Stimulated activated CD8-positive, alpha-beta memory T cell treated with anti-CD3 and anti-CD28 coated beads, Interleukin-15, amount 100 ng/mL, for 48 hours (primary cell): ENCODE data around the gene VWA5B1.

Experiments
- DNase-seq, 2 donors: peaks; one replicate each; pipeline ENCODE4 v3.0.0-alpha.2; 2020; ENCODE audit warnings: low read depth in 2 of 2

VWA5B1 gene

DNA sequence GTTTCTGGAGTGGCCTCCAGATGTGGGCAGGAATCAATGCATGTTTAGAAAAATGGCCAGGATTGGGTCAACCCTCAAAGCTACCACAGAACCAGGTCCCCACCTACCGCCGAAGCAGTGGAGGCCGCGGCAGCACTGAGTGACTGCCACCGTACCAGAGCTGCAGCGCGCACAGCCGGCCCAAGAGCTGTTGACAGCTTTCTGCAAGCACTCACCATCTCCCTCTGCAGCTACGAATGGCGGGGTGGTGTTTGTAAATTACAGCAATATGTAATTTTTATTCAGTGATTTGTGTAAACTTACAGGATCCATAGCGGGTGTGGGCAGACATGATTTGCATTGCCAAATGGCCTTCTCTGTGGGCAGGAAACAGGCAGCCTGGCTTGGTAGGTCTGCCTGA is 98.9 kb downstream of the VWA5B1 start:
- DNase-seq: no peak

DNA sequence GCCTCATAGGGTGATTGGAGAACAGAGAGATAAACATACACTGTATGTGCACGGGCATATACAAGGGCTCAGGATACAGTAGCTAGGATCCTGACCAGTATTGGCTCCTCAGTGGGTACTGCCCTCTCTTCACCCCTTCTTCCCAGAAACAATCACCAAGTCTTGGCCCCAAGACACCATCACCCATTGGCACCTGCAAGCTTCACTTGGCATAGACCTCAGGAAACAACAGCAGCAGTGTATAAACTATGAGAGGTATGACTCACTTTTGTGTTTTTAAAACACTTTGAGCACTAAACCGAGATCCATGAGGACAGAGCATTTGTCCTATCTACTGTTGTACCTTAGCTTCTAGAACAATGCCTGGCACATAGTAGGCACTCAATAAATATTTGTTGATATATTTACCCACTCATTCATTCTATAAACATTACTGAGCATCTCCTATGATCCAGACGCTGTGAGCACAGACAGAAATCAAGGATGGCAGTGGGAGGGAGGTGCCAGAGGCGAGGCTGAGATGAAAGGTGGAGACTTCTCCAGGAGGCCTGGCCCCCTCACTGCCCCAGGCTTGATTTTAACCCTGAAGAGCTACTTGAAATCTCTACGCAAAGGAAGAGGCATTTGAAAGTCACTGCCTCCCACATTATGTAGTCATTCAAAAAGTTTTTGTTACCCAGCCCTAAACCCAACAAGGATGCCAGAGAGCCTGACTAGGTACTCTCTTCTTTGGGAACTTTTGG is 100.1 kb downstream of the VWA5B1 start:
- DNase-seq: no peak

DNA sequence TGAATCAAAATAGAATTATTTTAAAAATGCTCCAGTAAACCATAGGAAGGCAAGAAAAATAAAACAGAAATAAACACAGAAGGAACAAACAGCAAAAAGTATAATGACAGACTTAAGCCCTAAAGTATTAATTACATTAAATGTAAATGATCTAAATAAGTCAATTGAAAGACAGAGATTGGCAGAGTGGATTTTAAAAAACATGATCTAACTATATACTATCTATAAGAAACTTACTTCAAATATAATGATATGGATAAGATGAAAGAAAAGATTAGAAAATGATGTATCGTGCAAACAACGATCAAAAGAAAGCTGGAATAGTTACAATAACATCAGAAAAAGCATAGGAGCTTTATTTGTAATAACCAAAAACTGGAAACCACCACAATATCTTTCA is 104.6 kb downstream of the VWA5B1 start:
- no peak for DNase-seq

DNA sequence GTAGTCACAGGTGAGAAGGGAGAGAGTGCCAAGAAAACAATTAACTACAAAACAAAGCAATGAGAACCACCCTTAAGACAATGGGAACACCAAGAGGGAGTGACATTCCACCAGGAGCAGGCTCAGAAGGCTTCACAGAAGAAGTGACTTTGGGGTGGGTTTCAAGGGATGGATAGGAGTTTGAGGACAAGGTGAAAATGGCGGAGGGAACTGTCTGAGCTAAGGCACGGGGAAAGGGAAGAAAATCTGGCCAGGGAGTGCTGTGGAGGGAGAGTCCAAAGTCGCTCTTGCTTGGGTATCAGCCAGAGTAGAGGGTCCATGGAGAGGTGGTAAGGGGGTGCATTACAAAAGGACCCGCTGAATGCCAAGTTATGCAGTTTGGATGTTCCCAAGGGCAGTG is 108.1 kb downstream of the VWA5B1 start:
- DNase-seq: no peak

DNA sequence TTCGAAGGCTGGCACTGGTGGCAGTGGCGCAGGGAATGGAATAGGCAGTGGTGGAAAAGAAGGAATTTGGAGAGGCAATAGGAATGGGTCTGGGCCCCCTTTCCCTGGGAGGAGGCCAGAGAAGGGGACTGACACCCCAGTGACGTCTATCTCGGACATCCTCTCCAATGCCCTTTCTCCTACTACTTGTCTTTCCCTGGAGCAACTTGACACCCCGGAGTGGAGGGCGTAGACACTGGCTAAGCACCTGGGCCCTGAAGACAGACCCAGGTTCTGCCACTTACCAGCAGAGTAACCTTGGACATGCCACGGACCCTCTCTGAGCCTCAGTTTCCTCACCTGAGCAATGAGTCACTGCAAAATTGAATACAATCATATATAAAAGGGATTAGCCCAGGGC is 108.5 kb downstream of the VWA5B1 start:
- DNase-seq: no peak

DNA sequence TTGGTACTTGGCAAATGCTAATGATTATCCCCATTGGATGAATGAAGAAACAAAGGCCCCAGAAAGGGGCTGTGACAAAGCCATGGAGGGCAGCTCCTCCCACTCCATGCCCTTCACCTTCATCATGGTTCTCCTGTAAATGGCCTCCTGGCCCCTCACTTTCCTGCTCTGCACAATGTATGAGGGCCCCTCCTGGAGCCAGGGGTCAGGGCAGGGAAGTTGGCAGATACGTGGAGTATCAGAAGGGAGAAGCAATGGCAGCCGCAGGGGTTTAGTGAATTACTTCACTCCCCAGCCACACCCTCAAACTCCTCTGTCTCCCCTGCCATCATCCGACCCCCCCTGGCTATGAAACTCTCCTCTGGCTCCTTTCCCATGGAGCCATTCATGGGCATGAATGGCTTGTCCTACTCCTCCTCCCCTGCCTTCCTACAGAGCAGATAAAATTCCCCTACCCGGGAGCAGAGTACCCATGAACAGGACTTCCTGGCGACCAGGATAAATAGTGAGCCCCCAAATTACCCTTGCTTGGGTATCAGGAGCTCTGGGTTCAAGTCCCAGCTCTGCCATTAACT is 109.0 kb downstream of the VWA5B1 start:
- no peak for DNase-seq

DNA sequence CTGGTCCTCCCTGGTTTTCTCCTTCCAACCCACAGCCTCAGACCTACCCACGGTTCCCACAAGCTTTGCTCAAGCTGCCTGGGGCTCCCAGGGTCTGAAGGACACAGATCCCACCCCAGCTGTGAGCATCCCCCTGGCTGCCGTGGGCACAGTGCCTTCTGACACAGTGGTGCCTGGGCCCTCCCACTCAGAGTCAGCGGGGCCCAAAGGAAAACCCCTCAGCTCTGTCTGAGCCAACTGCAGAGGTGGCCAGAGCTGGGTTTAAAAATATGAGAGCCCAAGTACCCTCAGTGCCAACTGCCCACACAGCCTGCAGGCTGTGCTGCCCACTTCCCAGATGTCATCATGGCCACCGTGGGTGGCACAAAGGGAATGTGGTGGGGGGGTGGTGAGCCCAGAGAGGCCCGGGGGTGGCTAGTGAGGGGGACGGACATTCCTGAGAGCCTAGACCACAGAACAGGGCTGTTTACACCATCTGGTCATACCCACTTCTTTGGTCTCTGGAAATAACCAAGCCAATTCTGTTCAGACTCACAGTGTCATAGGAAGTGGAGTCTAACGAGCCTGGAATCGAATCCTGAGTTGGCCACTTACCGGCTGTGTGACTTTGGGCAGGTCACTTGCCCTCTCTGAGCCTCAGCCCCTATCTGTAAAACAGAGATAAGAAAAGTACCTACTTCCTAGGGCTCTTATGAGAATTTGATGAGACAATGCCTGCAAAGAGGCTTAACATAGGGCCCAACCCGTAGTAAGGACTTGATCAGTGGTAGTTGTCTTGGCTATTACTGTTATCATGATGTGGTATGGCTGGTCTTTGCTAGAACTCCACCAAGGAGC is 109.9 kb downstream of the VWA5B1 start:
- no peak for DNase-seq

DNA sequence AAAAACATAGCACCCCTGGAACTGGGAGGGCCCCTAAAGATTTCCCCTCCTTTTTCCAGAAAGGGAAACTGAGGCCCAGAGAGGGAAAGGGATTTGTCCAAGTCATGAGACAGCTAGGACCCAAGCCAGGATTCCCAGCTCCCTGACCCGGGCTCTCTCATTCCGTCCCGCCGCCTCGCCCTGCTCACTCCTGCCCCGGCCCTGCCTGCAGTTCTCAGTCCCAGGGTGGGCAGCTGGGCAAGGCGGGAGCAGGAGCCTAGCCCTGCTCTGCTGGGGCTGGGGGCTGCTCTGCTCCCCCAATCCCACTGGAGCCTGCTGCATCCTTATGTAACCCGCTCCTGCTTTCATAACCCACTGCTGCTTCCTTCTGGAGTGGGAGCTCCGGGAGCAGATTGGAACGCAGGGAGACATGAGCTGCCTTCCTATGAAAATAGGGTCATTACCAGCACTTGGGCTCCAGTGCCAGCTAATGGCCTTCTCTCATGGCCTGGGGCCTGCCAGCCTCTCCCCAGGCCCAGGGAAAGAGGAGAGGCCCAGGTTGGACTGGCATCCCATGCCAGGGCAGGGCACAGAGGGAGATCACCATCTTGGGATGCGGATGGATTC is 110.8 kb downstream of the VWA5B1 start:
- no peak for DNase-seq

DNA sequence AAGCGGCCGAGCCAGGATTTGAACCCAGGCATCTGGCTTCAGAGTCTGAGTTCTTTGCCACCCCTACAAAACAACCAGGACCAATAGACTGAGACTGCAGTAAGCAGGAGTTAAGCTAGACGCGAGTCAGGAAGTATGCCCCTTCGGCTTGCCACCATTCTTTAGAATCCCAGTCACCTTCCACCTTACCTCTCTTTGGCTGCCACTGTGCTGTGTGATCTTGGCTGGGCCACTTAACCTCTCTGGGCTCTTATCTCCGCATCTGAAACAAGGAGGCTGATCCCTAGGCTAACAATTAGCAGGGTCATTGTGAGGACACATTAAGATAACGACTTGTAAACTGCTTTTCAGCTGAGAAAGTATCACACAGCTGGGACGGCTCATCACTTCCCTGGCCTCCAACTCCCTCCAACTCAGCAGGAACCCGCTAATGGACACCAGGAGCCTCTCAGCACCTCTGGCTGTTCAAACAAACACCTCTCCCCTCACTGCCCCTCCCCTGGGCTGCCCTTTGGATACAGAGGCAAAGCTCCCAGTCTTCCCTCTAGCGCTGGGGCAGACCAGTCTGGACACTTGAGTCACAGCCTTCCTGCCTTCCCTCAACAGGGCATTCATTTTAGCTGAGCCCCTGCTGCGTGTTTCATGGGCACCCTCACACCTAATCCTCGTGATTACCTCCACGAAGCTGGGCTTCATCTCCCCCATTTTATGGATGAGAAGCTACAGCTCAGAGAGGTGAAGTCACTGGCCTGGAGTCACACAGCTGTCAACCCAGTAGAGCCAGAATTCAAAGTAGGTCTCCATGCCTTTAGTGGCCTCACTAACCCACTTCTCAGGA is 112.1 kb downstream of the VWA5B1 start:
- no peak for DNase-seq

DNA sequence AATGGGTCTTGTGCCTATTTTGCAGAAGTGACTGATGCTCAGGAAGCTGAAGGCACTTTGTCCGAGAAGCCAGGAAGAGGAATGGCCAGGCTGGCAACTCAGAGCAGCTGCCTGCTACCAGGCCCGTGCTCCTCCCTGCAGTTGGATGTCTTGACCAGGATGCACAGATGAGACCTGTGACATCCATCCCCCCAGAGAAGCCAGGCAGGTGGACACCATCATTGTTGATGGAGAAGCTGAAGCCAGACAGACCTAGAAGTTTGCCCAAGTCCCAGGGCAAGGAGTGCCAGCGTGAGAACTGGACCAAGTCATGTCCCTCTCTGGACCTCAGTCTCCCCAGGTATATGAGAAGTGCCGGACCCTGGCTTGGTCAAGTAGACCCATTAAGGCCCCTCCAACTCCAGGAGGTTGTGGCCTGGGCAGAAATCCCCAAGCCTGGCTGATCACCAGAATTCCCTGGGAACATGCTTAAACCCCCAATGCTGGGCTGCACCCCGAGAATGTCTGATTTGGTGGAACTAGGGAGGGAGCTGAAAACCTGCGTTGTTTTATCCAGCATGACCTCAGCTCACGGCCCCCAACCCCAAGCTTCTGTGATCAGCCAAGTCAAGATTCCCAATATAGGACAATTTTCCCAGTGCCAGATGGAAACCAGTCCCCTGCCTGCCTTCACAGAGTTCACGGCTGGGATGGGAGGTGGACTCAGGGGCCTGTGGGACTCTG is 112.9 kb downstream of the VWA5B1 start:
- no peak for DNase-seq

DNA sequence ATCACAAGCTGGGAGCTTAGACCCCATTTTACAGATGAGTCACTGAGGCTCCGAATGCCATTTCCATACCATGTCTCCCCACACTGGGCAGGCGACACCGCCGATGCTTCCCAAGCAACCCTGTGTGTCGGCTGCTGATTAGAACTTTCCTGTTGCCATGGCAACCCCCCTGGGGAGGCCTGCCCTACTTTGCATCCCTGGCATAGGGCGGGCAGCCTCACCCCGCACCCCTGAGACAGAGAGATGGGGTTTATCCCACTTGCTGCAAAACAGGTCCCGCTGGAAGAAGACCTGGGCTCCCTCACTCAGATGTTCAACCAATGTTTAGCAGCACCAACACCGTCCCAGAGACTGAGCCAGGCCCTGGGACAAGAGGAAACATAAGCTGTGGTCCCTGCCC is 113.8 kb downstream of the VWA5B1 start:
- DNase-seq: no peak
